Kidney epithelial cell (primary cell): Measurements from ENCODE around the gene RMC1. TPM values are rescaled to one million over a fixed set of nuclear protein-coding genes. Genes with fewer than 3 reads are reported as not detected.
A peak's percentile ranks its signal among the peaks of the same experiment; 100 is the strongest.

ENCODE experiments used
- DNase-seq: peaks from one replicate; pipeline ENCODE4 v3.0.0-alpha.2; 2010; ENCODE audit warnings: low read depth
- H3K27me3 ChIP-seq: 2 replicates; pipeline ENCODE4 v1.6.0; 2011; ENCODE audit warnings: low read length; ENCODE audit not compliant: control insufficient read depth, insufficient read depth
- H3K36me3 ChIP-seq: 2 replicates; pipeline ENCODE4 v1.5.1; 2011; ENCODE audit warnings: low read length; ENCODE audit not compliant: control insufficient read depth, insufficient read depth
- H3K4me3 ChIP-seq: 2 replicates; pipeline ENCODE4 v1.5.1; 2011; ENCODE audit warnings: low read depth, mild to moderate bottlenecking, control low read depth, low read length
- total RNA-seq: library from RNA; depleted of rRNA; stranded (reverse); fragments of >200 nt; gene quantifications from 2 replicates; pipeline ENCODE4 v1.2.3, GENCODE V29; 2015
- TF ChIP-seq, protein P1 (sequence below): IDR thresholded peaks from 2 replicates; pipeline ENCODE4 v1.5.1; 2011; ENCODE audit warnings: mild to moderate bottlenecking, moderate library complexity, low read length, control low read depth, inconsistent platforms; ENCODE audit not compliant: insufficient read depth, poor library complexity, severe bottlenecking

Gene RMC1
- total RNA-seq, 1 donor from 2014 or later: 32.8 TPM

DNA sequence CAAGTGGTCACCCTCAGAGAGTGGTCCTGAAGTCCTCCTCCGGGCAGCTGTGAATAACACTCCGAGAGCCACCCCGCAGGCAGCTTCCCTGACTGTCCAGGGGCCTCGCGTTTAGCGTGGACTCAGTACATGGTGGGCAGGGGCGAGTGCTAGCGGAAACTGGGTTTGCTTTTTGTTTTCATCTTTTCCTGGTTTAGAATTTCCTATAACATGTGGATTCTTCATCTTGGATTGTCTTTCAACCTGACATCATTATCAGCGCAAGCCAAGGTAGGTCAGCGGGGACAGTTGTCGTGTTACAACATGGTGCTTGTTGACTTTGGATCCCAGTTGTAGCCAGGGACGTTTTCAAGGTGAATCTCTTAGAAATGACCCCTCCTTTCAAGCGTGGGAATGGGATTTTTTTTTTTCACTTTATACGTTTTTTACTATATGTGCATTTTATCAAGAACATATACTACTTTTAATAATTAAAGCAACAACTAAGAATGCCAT lies 20.9 kb downstream of the RMC1 start:
- DNase-seq: no peak
- TF ChIP-seq, protein P1, sequence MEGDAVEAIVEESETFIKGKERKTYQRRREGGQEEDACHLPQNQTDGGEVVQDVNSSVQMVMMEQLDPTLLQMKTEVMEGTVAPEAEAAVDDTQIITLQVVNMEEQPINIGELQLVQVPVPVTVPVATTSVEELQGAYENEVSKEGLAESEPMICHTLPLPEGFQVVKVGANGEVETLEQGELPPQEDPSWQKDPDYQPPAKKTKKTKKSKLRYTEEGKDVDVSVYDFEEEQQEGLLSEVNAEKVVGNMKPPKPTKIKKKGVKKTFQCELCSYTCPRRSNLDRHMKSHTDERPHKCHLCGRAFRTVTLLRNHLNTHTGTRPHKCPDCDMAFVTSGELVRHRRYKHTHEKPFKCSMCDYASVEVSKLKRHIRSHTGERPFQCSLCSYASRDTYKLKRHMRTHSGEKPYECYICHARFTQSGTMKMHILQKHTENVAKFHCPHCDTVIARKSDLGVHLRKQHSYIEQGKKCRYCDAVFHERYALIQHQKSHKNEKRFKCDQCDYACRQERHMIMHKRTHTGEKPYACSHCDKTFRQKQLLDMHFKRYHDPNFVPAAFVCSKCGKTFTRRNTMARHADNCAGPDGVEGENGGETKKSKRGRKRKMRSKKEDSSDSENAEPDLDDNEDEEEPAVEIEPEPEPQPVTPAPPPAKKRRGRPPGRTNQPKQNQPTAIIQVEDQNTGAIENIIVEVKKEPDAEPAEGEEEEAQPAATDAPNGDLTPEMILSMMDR: no peak
- Histone ChIP-seq H3K4me3 (no peak overlapping the region), H3K27me3 (no peaks in the 10 kb centered on the region), H3K36me3 (peaks cover 1% of the 10 kb centered on the region)

DNA sequence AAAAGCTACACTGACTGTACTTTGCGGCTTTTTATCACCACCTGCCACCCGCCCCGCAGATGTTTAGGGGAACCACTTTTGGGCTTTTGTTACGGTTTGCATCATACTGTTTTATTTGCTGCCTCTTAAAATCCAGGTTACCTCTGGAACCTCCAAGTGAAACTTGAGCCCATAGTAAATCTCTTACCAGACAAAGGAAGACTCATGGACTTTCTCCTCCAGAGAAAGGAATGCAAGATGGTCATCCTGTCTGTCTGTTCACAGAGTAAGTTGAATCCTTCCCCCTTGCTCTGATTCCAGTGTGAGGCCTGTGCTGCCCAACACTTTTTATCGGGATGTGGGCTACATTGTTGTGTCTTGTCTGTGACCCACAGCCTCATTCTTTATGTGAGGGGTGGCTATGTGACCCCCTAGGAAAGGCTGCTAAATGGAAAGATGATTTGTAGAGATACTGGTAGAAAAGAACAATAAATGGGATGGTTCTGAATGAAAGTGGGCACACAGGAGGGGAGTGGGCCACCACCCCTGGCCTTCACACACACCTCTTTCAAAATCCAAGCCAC lies 23.3 kb downstream of the RMC1 start:
- Histone ChIP-seq H3K27me3 (no peaks in the 10 kb centered on the region), H3K4me3 (no peak overlapping the region), H3K36me3 (no peaks in the 10 kb centered on the region)
- TF ChIP-seq, protein P1: no peak
- DNase-seq: no peak

DNA sequence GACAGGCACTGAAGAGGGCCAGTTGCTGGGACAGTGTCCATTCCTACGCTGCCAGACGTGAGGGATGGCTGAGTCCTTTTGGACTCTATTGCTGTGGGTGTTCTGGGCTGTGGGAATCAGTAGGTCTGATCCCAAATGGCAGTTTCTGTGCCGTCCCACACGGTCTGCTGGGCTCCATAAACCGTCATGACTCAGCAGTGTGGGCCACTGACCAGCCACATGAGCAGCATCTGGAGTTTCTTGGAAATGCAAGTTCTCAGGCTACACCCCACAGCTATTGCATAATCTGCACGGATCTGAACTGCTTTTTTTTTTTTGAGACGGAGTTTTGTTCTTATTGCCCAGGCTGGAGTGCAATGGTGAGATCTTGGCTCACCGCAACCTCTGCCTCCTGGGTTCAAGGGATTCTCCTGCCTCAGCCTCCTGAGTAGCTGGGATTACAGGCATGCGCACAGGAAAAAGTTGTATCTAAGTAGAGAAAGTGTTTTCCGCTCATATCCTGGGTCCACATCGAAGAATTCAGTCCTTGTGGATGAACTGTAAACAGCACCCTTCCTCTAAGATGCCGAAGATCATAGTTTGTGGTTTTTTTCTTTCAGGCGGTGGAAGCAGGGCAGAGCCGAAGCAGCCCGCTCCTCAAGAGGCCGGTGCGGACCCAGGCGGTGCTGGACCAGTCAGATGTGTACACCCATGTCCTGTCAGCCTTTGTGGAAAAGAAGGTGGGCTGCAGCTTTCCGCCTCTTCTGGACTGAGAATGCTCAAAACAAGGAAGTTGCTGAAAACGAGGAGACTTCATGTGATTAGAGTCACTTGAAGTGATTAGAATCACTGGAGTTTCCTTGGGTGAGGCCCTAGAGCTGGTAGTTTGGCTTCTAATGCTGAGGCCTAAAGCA lies 25.5 kb downstream of the RMC1 start:
- no peak for DNase-seq
- Histone ChIP-seq H3K36me3 (peaks cover 5% of the 10 kb centered on the region), H3K4me3 (no peak overlapping the region), H3K27me3 (no peaks in the 10 kb centered on the region)
- TF ChIP-seq, protein P1: no peak

DNA sequence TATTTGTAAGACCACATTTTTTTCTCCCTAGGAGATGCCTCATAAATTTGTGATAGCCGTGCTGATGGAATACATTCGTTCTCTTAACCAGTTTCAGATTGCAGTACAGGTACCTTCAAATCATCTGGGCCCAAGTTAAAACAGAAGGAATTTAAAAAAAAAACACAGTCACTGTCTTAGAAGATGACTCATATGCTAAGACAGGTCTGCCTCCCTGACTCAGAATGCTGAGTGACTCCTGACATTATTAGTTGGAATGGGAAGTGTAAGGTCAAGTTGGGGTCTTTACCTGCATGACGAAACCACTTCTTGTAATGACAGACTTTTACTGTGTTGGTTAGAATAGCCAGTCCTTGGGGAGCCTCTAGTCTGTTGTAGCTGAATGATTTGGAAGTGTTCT lies 26.3 kb downstream of the RMC1 start:
- DNase-seq: peak; percentile 67

DNA sequence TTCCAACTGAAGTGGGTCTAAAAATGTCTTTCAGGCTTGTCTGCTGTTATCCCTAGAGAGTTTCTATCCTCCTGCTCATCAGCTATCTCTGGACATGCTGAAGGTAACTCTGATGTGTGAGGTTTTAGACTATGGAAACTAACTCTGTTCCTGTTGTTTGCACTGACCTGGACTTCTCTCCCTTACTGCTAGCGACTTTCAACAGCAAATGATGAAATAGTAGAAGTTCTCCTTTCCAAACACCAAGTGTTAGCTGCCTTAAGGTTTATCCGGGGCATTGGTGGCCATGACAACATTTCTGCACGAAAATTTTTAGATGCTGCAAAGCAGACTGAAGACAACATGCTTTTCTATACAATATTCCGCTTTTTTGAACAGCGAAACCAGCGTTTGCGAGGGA lies 26.9 kb downstream of the RMC1 start:
- TF ChIP-seq, protein P1: no peak
- Histone ChIP-seq H3K36me3 (peaks cover 6% of the 10 kb centered on the region), H3K4me3 (no peak overlapping the region), H3K27me3 (no peaks in the 10 kb centered on the region)
- DNase-seq: no peak

More for the DNA sequence above, 26.3 kb downstream of the RMC1 start:
- Histone ChIP-seq H3K36me3 (peaks cover 5% of the 10 kb centered on the region), H3K4me3 (no peak overlapping the region), H3K27me3 (no peaks in the 10 kb centered on the region)
- TF ChIP-seq, protein P1: no peak
